Brain microvascular endothelial cell (primary cell): ENCODE data around the gene ABCC2.
"Not testable (repeated sequence)": the region's sequence is repeated elsewhere in the genome, so short reads cannot be mapped to it uniquely, and the experiment has no call there.

Experiments
- DNase-seq: peaks from one replicate; pipeline ENCODE4 v3.0.0-alpha.2; 2020
- H3K27ac ChIP-seq: fragments of 250-450 bp; sonication (Bioruptor Pico); 2 replicates; pipeline ENCODE4 v1.5.1; 2020; ENCODE audit warnings: mild to moderate bottlenecking, moderate library complexity
- H3K27me3 ChIP-seq: fragments of 250-450 bp; sonication (Bioruptor Pico); replicated peaks from 2 replicates; pipeline ENCODE4 v1.5.1; 2020; ENCODE audit warnings: mild to moderate bottlenecking
- H3K36me3 ChIP-seq: fragments of 250-450 bp; sonication (Bioruptor Pico); replicated peaks from 2 replicates; pipeline ENCODE4 v1.5.1; 2020; ENCODE audit warnings: mild to moderate bottlenecking
- H3K4me3 ChIP-seq: 2 replicates; pipeline ENCODE4 v1.5.1; 2011; ENCODE audit warnings: low read depth, mild to moderate bottlenecking, control low read depth, low read length, moderate library complexity
- in situ Hi-C: cut with HindIII; loops from 2 replicates; pipeline ENCODE4 v1.10.0; 2017; ENCODE audit warnings: low sequenced_read_pairs, low pct_ligation_motif_present
- TF ChIP-seq, protein P1 (sequence below): IDR thresholded peaks from 2 replicates; pipeline ENCODE4 v1.5.1; 2011; ENCODE audit warnings: low read depth, mild to moderate bottlenecking, moderate library complexity, low read length, control low read depth, inconsistent platforms; ENCODE audit errors: missing control alignments

Gene ABCC2

DNA sequence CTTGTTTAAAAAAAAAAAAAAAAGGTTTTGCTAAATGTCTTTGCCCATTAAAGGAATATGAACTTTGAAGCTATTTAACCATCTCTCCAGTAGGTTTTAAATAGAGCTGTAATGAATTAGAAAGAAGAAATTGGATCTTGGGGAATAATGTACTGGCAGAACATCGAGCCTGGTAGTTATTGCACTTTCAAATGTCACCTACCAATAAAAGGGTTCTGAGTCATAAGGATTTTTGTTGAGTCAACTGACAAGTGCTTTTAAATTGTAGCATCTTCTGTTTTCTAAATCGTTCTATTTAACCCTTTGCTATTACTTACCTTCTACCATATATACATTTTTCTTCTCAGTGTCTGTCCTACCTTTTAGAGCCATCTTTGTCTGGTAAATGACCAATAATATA lies 39.7 kb upstream of the ABCC2 start:
- in situ Hi-C loops, result no loop called here
- no peak for DNase-seq
- Histone ChIP-seq H3K4me3 (no peak overlapping the region), H3K27ac (no peak overlapping the region), H3K36me3 (peaks cover 33% of the 10 kb centered on the region), H3K27me3 (no peaks in the 10 kb centered on the region)
- TF ChIP-seq, protein P1, sequence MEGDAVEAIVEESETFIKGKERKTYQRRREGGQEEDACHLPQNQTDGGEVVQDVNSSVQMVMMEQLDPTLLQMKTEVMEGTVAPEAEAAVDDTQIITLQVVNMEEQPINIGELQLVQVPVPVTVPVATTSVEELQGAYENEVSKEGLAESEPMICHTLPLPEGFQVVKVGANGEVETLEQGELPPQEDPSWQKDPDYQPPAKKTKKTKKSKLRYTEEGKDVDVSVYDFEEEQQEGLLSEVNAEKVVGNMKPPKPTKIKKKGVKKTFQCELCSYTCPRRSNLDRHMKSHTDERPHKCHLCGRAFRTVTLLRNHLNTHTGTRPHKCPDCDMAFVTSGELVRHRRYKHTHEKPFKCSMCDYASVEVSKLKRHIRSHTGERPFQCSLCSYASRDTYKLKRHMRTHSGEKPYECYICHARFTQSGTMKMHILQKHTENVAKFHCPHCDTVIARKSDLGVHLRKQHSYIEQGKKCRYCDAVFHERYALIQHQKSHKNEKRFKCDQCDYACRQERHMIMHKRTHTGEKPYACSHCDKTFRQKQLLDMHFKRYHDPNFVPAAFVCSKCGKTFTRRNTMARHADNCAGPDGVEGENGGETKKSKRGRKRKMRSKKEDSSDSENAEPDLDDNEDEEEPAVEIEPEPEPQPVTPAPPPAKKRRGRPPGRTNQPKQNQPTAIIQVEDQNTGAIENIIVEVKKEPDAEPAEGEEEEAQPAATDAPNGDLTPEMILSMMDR, result no peak

DNA sequence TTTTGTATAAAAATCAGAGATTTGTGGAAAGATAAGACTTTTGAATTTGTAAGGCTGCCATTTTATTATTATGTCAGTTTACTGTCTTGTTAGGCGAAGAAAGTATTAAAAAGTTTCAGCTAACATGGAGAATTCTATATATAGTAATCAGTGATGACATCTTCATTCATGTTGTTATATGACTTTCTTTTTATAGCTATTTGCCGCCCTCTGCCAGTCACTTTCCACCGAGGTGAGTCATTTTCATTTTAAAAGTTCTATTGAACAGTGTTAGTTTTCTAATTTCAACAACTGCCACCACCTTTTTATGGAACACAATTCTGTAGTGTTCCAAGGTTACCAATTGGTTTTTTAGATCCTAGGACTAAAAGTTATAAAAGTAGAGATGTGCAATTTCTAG lies 38.6 kb upstream of the ABCC2 start:
- Histone ChIP-seq H3K4me3 (no peak overlapping the region), H3K27me3 (no peaks in the 10 kb centered on the region), H3K27ac (no peak overlapping the region), H3K36me3 (peaks cover 33% of the 10 kb centered on the region)
- TF ChIP-seq, protein P1, result no peak
- in situ Hi-C loops, result no loop called here
- DNase-seq, result no peak

DNA sequence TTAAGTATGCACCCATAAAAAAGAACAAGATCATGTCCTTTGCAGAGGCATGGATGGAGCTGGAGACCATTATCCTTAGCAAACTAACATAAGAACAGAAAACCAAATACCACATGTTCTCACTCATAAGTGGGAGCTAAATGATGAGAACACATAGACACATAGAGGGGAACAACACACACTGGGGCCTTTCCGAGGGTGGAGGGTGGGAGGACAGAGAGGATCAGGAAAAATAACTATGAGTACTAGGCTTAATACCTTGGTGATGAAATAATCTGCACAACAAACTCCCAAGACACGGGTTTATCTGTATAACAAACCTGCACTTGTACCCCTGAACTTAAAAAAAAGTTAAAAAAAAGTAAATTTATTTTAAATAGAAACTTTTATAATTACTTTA lies 36.3 kb upstream of the ABCC2 start:
- in situ Hi-C loops, H3K4me3 ChIP-seq, H3K27ac ChIP-seq, H3K27me3 ChIP-seq, DNase-seq: not testable (repeated sequence)
- H3K36me3 ChIP-seq, result peaks cover 20% of the 10 kb centered on the region

DNA sequence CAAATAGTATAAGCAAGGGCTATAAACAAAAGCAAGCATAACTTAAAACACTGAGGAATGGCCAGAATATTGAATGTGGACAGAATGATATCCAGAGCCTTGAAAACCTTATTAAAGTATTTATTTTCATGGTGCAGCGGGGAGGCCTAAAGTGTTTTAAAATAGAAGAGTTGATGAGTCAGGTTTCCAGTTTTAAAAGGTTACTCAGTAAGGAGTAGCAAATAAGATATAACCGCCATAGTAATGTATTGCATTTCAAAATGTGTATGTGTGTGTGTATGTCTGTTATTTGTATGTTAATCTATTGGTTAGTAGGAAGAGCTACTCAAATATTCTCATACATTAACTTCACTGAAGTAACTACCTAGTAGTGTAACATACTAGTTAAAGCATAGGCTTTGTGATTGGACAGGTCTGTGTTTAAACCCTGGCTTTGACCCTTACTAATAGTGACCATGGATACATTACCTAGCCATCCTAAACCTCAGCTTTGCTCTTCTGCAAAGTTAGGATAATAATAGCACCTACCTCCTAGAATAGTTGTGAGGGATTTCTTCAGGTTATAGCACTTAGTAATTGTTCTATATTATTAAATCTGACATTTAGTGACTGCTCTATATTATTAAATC lies 33.5 kb upstream of the ABCC2 start:
- Histone ChIP-seq H3K36me3 (peaks cover 14% of the 10 kb centered on the region), H3K27ac (no peak overlapping the region), H3K27me3 (no peaks in the 10 kb centered on the region), H3K4me3 (no peak overlapping the region)
- in situ Hi-C loops, result no loop called here
- no peak for DNase-seq
- TF ChIP-seq, protein P1, result no peak

DNA sequence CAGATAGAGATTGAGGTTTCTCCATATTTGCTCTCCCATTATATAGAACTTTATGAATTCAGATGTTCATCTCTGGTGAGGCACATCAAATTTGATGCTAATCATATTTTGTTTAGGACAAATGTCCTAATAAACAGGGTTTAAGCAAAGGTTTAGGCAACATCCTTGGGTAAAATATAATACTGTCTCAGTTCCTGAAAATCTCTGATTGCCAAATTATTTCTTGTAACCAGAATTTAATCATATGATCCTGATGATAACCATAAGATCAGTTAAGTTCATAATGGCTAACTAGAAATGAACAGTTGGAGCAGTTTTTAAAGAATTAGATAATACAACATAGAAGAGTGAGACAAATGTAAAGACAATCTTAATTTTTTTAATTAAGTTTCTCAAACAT lies 31.8 kb upstream of the ABCC2 start:
- peaks cover 9% of the 10 kb centered on the region for H3K36me3 ChIP-seq
- in situ Hi-C loops, result no loop called here
- no peak for DNase-seq

DNA sequence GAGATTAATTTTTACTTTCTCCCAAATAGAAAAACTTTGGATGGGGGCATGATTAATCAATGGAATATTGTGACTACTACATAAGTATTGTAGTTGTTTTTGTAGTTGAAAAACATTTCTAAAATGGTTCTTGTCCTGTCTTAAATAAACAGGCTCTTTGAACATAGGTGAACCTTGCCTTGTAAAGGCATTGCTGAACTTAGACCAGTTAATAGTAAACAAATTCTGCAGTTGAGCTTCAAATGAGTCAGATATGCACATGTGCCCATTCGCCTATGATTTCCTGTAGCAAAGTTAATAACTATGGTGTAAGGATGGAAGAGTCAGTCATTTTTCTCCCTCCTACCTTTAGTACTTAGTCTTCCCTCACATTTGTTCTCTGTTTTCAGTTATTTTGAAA lies 27.8 kb upstream of the ABCC2 start:
- Histone ChIP-seq H3K27ac (no peak overlapping the region), H3K27me3 (no peaks in the 10 kb centered on the region), H3K4me3 (no peak overlapping the region), H3K36me3 (peaks cover 11% of the 10 kb centered on the region)
- in situ Hi-C loops, result no loop called here
- DNase-seq, result no peak
- TF ChIP-seq, protein P1, result no peak

More for the DNA sequence above, 31.8 kb upstream of the ABCC2 start:
- no peak overlapping the region for H3K27ac ChIP-seq
- TF ChIP-seq, protein P1, result no peak
- H3K4me3 ChIP-seq, result no peak overlapping the region
- H3K27me3 ChIP-seq, result no peaks in the 10 kb centered on the region
